ENCODE results near the gene SLC9C2. TPM values are rescaled to one million over a fixed set of nuclear protein-coding genes. Genes with fewer than 3 reads are reported as not detected.

The SLC9C2 gene
- total RNA-seq, 1 experiment from 2014 or later: not detected

- ChIA-PET POLR2A (no interaction called here), CTCF (no interaction called here)
- in situ Hi-C loops (cut with HindIII; ENCODE audit: low pct_unique_long_range_greater_than_20kb, low sequenced_read_pairs): no loop called here
- intact Hi-C loops (cut with micrococcal nuclease; ENCODE audit: unreplicated experiment): no loop called here
- no peak for TF ChIP-seq SIN3A (IDR thresholded peaks at IDR 0.05; ENCODE audit: borderline replicate concordance, insufficient read depth, low read depth, low read length)
- TF ChIP-seq POLR2AphosphoS5 (IDR thresholded peaks at IDR 0.05; ENCODE audit: low read depth, low read length): no peak
- no peak for TF ChIP-seq TCF7L2 (IDR thresholded peaks at IDR 0.05; ENCODE audit: low read depth, low read length)
- no peak for TF ChIP-seq REST (IDR thresholded peaks at IDR 0.05; ENCODE audit: insufficient read depth in 1 of 2, low read depth in 2 of 2, low read length in 1 of 2)
- TF ChIP-seq CTCF (IDR thresholded peaks at IDR 0.05): no peak
- no peaks in the 10 kb centered on the region for H3K9me3 ChIP-seq (ENCODE audit: control insufficient read depth, insufficient read depth, low read depth, low read length)
- H3K27ac ChIP-seq (ENCODE audit: low read length): no peak overlapping the region
- no TSS peak for BruUV-seq (replicated peaks)
- H3K4me1 ChIP-seq (ENCODE audit: control insufficient read depth, insufficient read depth, low read length): no peaks in the 10 kb centered on the region
- no peaks in the 10 kb centered on the region for H3K36me3 ChIP-seq (ENCODE audit: control insufficient read depth, insufficient read depth, low read length)
- DNase-seq (ENCODE audit: low read depth, low spot score) (no peak), ATAC-seq (no peak)
- H3K27me3 ChIP-seq (ENCODE audit: control insufficient read depth, insufficient read depth, low read length): no peaks in the 10 kb centered on the region
- H3K4me3 ChIP-seq (ENCODE audit: low read depth in 2 of 2, low read length in 2 of 2): no peak overlapping the region
These were observed 150.9 kb downstream of the SLC9C2 start for GRCh38 chr1:173451981-173452380.

Other genes with a start within 250 kb of the SLC9C2 start
- 157 TPM for gene PRDX6, start 125.7 kb downstream of the SLC9C2 start, total RNA-seq (2021; ENCODE audit: unreplicated experiment)
- not detected for gene TEX50, start 32.3 kb upstream of the SLC9C2 start, total RNA-seq (2021; ENCODE audit: unreplicated experiment)
- not detected for gene ANKRD45, start 66.8 kb upstream of the SLC9C2 start, total RNA-seq (2021; ENCODE audit: unreplicated experiment)
- 11.4 TPM for gene KLHL20, start 111.9 kb upstream of the SLC9C2 start, total RNA-seq (2021; ENCODE audit: unreplicated experiment)
- gene DARS2, start 221.6 kb upstream of the SLC9C2 start, total RNA-seq (2021; ENCODE audit: unreplicated experiment): 28.8 TPM
- 28.7 TPM for gene CENPL, start 221.8 kb upstream of the SLC9C2 start, total RNA-seq (2021; ENCODE audit: unreplicated experiment)

Data from Panc1 (cell line).